ACHN (cell line): ENCODE measurements around the gene TEX2.
A peak's percentile ranks its signal among the peaks of the same experiment; 100 is the strongest.

Source experiments
- DNase-seq: peaks from one replicate; pipeline ENCODE4 v3.0.0-alpha.2; 2015
- in situ Hi-C: cut with HindIII; loops from 2 replicates; pipeline ENCODE4 v1.10.0; 2017; ENCODE audit warnings: low sequenced_read_pairs, low pct_ligation_motif_present, low pct_unique_long_range_greater_than_20kb

Gene TEX2

GRCh38 chr17:64156670-64157069, 106.4 kb downstream of the TEX2 start:
- in situ Hi-C loops: no loop called here
- no peak for DNase-seq

- in situ Hi-C loops: no loop called here
- no peak for DNase-seq
Measured at GRCh38 chr17:64155751-64156544, 107.1 kb downstream of the TEX2 start.

- no peak for DNase-seq
Measured at GRCh38 chr17:64155129-64155528, 107.9 kb downstream of the TEX2 start.

DNA sequence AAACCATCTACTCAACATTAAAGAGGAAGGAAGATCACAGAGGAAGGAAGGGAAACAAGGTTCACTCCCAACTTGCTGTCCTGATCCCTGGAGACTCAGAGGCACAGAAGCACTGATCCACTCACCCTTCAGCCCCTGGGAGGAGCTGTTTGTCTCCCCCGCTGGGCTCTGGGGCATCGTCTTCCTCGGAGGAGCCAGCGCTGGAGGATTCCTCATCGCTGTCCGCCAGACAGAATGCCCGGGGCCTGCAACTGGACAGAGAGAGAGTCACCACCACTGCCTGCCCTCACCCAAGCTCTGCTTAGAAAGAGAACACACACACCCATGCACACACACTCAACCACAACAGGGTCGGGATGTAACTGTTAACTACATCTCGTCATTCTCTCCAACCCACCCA, 108.3 kb downstream of the TEX2 start:
- DNase-seq: no peak
- in situ Hi-C loops: no loop called here

More at GRCh38 chr17:64155129-64155528, 107.9 kb downstream of the TEX2 start:
- in situ Hi-C loops: no loop called here

DNA sequence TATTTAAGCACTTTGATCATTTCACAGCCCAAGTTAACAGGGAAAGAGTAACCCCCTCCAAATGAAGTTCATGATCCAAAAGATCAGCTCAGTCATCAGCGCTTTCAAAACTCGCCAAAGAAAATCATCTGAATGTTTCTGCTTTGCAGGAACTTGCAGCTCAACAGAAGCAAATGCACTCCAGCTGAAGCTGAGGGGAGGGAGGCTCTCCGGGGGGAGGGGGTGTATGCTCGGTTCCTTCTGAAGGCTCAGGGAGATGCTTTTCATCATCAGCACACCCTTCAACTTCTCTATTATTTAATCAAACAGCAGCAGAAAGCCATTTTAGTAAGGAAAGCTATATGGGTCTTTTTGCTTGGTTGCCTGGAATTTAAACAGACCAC, 108.8 kb downstream of the TEX2 start:
- in situ Hi-C loops: no loop called here
- no peak for DNase-seq

DNA sequence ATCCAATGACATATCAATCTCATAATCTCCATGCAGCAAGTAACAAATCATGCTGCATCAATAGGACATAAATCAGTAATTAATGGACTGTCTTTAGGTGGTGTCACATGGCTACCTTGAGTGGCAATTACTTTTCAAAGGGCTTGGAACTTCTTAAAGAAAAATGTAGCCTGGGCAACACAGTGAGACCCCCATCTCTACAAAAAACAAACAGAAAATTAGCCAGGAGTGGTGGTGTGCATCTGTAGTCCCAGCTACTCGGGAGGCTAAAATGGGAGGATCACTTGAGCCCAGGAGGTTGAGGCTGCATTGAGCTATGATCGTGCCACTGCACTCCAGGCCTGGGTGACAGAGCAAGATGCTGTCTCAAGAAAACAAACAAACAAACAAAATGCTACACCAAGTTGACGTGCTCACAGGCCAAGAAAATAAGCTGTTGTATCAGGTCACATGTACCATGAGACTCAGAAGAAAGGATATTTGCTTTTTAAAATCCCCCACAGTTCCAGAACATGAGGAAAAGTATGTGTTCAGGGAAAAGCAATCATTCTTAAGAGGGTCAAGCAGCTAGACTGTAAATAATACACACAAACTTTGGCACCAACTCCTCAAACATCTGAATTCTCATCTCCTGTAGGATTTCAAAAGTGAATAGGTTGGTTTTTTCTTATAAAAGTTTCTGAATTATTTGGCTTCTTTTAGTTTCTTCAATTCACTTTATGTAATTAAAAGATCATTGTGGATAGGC, 109.3 kb downstream of the TEX2 start:
- DNase-seq: no peak
- in situ Hi-C loops: no loop called here

DNA sequence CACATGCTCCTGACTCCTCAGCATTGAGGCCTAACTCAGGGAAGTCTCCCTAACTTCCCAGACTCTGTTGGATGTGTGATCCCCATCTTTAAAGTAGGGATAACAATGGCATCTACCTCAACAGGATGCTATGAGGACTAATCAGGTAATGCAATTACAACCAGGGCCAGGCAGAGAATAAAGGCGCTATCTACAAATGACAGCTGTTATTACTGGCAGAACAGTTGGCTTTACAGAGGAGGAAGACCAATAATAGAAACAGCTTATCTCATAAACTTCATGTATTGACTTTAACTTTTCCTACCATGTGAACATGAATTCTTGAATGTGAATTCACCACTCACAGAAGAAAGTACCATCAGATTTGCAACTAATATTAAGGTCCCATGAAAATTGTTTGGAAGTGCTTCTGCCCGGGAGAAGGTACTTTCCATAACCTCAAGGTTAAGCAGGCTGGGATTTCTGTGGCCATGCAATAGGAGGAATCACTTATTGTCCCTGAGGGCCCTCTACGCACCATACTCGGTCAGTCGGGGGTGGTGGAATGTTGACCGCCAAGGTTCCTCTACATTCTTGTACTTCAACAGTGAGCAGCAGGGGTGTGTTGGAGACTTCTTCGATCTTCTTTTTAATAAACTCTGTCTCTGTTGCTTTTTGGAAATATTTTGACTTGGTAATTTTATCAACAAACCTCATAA, 110.5 kb downstream of the TEX2 start:
- no peak for DNase-seq
- in situ Hi-C loops: no loop called here

DNA sequence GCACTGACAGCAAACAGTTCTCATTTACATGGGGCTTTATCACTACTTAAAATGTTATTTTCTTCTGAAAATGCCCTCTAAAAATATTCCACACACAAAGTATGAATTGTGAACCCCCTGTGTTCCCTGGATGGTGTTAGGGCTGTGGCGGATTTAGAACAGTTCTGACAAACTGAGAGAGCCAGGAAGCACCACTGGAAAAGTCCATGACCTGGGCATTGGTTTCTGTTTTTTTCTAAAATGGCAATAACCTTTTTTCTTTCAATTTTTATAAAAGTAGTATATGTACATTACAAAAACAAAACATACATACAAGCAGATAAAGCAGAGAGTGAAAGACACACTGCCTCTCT, 112.1 kb downstream of the TEX2 start:
- in situ Hi-C loops: no loop called here
- no peak for DNase-seq

DNA sequence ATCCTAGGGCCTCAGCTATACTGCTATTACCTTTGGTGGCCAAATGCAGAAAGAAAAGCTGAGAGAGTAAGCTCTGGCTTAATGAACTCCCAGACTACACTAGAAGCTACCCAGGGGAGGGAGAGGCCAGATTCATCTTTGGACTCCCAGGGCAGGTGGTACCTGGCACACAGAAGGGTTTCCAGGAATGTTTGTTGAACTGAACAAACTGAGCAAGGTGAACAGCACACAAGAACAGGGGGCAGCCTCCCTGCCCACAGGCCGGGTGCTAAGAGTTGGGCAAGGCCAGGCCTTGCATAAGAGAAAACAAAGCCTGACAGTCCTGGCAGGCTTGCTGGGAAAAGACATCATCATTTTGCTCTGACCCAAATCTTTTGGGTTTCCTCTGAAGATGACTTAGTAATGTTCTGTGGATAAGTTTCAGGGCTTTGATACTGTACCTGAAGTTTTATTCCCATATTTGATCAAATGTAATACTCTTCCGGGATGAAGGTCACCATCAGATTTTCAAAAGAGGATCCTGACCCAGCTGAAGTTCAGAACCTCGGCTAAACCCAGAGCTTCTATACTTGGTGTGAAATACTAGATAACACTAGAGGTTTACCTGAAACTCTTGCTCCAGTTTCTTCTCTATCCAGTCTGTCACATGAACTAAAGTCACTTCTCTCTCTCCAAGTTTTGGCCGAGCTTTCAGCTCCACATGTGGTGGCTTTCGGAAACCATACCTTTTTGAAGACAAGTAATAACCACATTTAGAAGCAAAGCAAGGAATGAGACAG, 112.6 kb downstream of the TEX2 start:
- in situ Hi-C loops: no loop called here

GRCh38 chr17:64149196-64149595, 113.9 kb downstream of the TEX2 start:
- in situ Hi-C loops: no loop called here
- DNase-seq: no peak

More for the DNA sequence above, 112.6 kb downstream of the TEX2 start:
- no peak for DNase-seq

GRCh38 chr17:64148699-64149098, 114.4 kb downstream of the TEX2 start:
- DNase-seq: peak; percentile 17
- in situ Hi-C loops: no loop called here

- DNase-seq: no peak
- in situ Hi-C loops: no loop called here
Measured at GRCh38 chr17:64148017-64148631, 114.9 kb downstream of the TEX2 start.

GRCh38 chr17:64147110-64148016, 115.7 kb downstream of the TEX2 start:
- DNase-seq: peak; percentile 18
- in situ Hi-C loops: no loop called here

GRCh38 chr17:64146418-64147109, 116.5 kb downstream of the TEX2 start:
- DNase-seq: peak; percentile 60
- in situ Hi-C loops: no loop called here

DNA sequence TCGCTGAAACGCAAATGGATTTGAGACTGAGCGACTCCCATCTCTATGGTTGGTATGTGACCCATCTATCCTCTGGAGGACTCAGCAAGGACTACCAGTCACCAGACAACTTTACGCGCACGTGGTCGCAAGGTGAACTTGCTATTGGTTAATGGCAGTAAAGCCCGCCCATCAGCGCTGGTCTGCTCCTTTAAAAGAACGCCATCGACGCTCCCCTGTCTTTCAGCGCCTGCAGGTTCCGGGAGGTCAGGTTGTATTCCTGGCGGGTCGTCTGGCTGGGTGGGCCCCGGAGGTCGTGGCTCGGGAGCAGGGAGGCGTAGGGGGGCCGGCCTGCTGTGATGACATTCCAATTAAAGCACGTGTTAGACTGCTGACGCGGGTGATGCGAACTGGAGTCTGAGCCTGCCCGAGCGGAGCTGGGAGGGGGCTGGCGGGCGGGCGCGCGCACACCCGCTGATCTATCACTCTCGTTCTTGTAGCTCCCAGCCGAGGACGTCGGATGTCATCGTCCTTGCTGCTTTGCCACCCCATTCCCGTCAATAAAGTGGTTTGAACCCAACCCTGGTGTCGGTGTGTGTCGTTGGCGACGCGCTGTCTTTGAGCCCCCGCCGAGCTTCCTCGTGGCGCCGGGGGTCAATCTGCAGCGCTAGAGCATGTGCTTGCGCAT, 117.2 kb downstream of the TEX2 start:
- in situ Hi-C loops: no loop called here
- peak; percentile 99 for DNase-seq

DNA sequence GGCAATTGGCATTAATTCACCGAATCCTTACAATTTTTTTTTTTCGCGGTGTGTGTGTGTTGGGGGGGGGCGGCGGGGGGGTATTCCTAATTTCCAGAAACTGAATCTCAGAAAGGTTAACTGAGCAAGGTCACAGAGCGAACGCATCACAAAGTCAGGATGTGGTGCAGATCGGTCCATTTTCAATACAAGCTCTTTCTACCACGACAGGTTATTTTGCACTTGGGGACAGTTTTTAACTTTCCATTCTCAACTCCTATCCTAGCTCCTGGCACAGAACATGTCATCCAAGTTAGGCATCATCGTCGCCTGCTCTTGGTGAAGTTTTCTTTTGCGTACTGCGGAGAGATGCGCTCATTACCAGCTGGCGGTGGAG, 117.7 kb downstream of the TEX2 start:
- in situ Hi-C loops: no loop called here
- DNase-seq: no peak
